Esophagus squamous epithelium (tissue), 5 donors: Measurements from ENCODE around the gene UGT1A10. TPM values are rescaled to one million over a fixed set of nuclear protein-coding genes. Genes with fewer than 3 reads are reported as not detected.
A peak's percentile ranks its signal among the peaks of the same experiment; 100 is the strongest.

Experiments
- DNase-seq: peaks from one replicate; lab custom pipeline; 2025; lab: John Stamatoyannopoulos, UW
- H3K27ac ChIP-seq, 4 donors: fragments of 200-600 bp; sonication (generic); one replicate each; pipeline ENCODE4 v1.5.1; 2016 to 2019; ENCODE audit warnings: mild to moderate bottlenecking in 1 of 4
- H3K27me3 ChIP-seq, 4 donors: fragments of 200-600 bp; sonication (generic); 1 replicate in 3 of 4; 2 replicates in 1 of 4; pipeline versions ENCODE4 v1.5.1 to v1.6.0; 2017 to 2021; ENCODE audit warnings: antibody characterized with exemption in 1 of 4
- H3K36me3 ChIP-seq, 3 donors: fragments of 200-600 bp; sonication (generic); one replicate each; pipeline ENCODE4 v1.5.1; 2016 to 2019
- H3K4me1 ChIP-seq, 3 donors: fragments of 200-600 bp; sonication (generic); one replicate each; pipeline ENCODE4 v1.5.1; 2017 to 2019
- H3K4me3 ChIP-seq, 4 donors: fragments of 200-600 bp; sonication (generic); 1 replicate in 3 of 4; 2 replicates in 1 of 4; pipeline ENCODE4 v1.5.1; 2016 to 2019; ENCODE audit warnings: mild to moderate bottlenecking in 2 of 4, moderate library complexity in 1 of 4
- H3K9me3 ChIP-seq, 3 donors: fragments of 200-600 bp; sonication (generic); one replicate each; pipeline ENCODE4 v1.5.1; 2016 to 2019
- CTCF ChIP-seq, 6 experiments: fragments of 450-650 bp in 4 of 6; fragments of 200-600 bp in 2 of 6; sonication (generic) in 2 of 6; IDR thresholded peaks; one replicate each; pipeline ENCODE4 v1.5.1; 2016 to 2019; ENCODE audit warnings: antibody characterized with exemption in 6 of 6, mild to moderate bottlenecking in 4 of 6, moderate library complexity in 4 of 6
- POLR2A ChIP-seq, 4 donors: fragments of 450-650 bp; IDR thresholded peaks; one replicate each; pipeline ENCODE4 v1.6.1; 2017; ENCODE audit warnings: antibody characterized with exemption in 4 of 4, mild to moderate bottlenecking in 4 of 4, moderate library complexity in 3 of 4
- WGBS, 2 donors: methylation state at CpG; one replicate each; pipeline ENCODE4 v1.1.5; 2018; 5-methylcytosine and 5-hydroxymethylcytosine counted together
- intact Hi-C: fragments of 100-400 bp; cut with DNase I; formaldehyde crosslinking; loops from one replicate; pipeline ENCODE4 v1.15.0; 2022
- total RNA-seq, 4 donors: library from RNA; depleted of rRNA; stranded (reverse); fragments of >200 nt; gene quantifications; one replicate each; pipeline ENCODE4 v1.1.0, GENCODE V29; 2016
- donor health status: DM: yes; HTN: yes; CAD: no.

Gene UGT1A10
- total RNA-seq, 4 donors from 2014 or later = 12.4 to 45.0 (median 23.9) TPM

DNA sequence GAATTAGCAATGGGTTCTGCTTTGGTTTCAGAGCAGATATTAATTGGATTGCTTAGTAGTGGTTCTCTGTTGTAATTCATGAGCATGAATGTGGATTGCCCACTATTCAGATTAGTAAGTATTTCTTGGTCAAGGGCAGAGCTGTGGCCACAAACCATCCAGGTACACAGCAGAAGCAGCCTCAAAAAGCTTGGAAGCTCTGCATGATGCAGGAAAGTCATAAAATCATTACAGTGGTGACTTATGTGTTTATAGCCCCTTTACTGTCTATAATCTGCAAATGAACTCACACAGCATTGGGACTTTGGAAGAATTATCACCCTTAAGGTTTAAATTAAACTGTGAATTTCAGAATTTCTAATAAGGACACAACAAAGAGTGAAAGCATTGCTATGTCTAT, 121.9 kb downstream of the UGT1A10 start:
- intact Hi-C loops = no loop called here
- TF ChIP-seq CTCF (IDR thresholded peaks at IDR 0.05) (no peak), POLR2A (IDR thresholded peaks at IDR 0.05) (no peak)

GRCh38 chr2:233758849-233759248, 122.6 kb downstream of the UGT1A10 start:
- Histone ChIP-seq H3K27ac (no peak overlapping the region), H3K36me3 (peaks cover 0 to 10% (median 0%) of the 10 kb centered on the region in 3 donors), H3K27me3 (no peaks in the 10 kb centered on the region), H3K4me3 (no peak overlapping the region), H3K4me1 (peaks cover 5 to 27% (median 9%) of the 10 kb centered on the region in 3 donors), H3K9me3 (no peaks in the 10 kb centered on the region)
- WGBS, 2 donors = 68 to 85% methylated on average over 2 of the region's 2 CpGs
- no peak for DNase-seq
- no peak for TF ChIP-seq CTCF (IDR thresholded peaks at IDR 0.05)
- no peak for TF ChIP-seq POLR2A (IDR thresholded peaks at IDR 0.05)
- intact Hi-C loops = no loop called here

More for the DNA sequence above, 121.9 kb downstream of the UGT1A10 start:
- no peaks in the 10 kb centered on the region for H3K9me3 ChIP-seq
- H3K4me1 ChIP-seq = peaks cover 5 to 27% (median 9%) of the 10 kb centered on the region in 3 donors
- H3K27me3 ChIP-seq = no peaks in the 10 kb centered on the region
- no peak overlapping the region for H3K4me3 ChIP-seq
- no peak for DNase-seq
- peaks cover 0 to 17% (median 0%) of the 10 kb centered on the region in 3 donors for H3K36me3 ChIP-seq
- H3K27ac ChIP-seq = no peak overlapping the region

DNA sequence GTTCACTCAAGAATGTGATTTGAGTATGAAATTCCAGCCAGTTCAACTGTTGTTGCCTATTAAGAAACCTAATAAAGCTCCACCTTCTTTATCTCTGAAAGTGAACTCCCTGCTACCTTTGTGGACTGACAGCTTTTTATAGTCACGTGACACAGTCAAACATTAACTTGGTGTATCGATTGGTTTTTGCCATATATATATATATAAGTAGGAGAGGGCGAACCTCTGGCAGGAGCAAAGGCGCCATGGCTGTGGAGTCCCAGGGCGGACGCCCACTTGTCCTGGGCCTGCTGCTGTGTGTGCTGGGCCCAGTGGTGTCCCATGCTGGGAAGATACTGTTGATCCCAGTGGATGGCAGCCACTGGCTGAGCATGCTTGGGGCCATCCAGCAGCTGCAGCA, 123.8 kb downstream of the UGT1A10 start, which contains the start of gene UGT1A1:
Gene UGT1A1 (plus strand): TSS at position 228 of the 400 bp plus-strand sequence. CDS start 18 bp downstream, at position 246.
- 67 to 87% methylated on average over 2 to 5 of the region's 6 CpGs for WGBS, 2 donors
- Histone ChIP-seq H3K36me3 (peaks cover 0 to 2% (median 0%) of the 10 kb centered on the region in 3 donors), H3K4me3 (no peak within 1 kb of the TSS), H3K27me3 (no peaks in the 10 kb centered on the region), H3K9me3 (no peaks in the 10 kb centered on the region), H3K27ac (peak within 1 kb of the TSS in 1 of 4 donors; percentile 5), H3K4me1 (peaks cover 5 to 27% (median 9%) of the 10 kb centered on the region in 3 donors)
- no peak for TF ChIP-seq CTCF (IDR thresholded peaks at IDR 0.05)
- TF ChIP-seq POLR2A (IDR thresholded peaks at IDR 0.05) = no peak
- no peak for DNase-seq
- intact Hi-C loops = no loop called here

- WGBS, 2 donors = 45 to 54% methylated on average over 4 of the region's 4 CpGs
These were observed 125.0 kb downstream of the UGT1A10 start for GRCh38 chr2:233761040-233761769.

More at GRCh38 chr2:233761040-233761769, 125.0 kb downstream of the UGT1A10 start:
- Histone ChIP-seq H3K9me3 (no peaks in the 10 kb centered on the region), H3K4me3 (no peak overlapping the region), H3K4me1 (peaks cover 5 to 27% (median 9%) of the 10 kb centered on the region in 3 donors), H3K27me3 (peaks cover 0 to 6% (median 0%) of the 10 kb centered on the region in 4 donors), H3K36me3 (no peaks in the 10 kb centered on the region), H3K27ac (peak overlapping the region in 1 of 4 donors; percentile 5)
- DNase-seq = no peak
- no peak for TF ChIP-seq POLR2A (IDR thresholded peaks at IDR 0.05)
- TF ChIP-seq CTCF (IDR thresholded peaks at IDR 0.05) = no peak
- intact Hi-C loops = no loop called here
